HepG2 (cell line): ENCODE results near the gene CABP2. TPM values are rescaled to one million over a fixed set of nuclear protein-coding genes. Genes with fewer than 3 reads are reported as not detected.

Experiments
- CHCHD3 ChIP-seq: sonication (generic); formaldehyde crosslinking; IDR thresholded peaks from 2 replicates; pipeline ENCODE4 v1.8.0; 2022; ENCODE audit warnings: mild to moderate bottlenecking, missing genetic modification reagents, moderate library complexity
- EZH2 ChIP-seq: conservative IDR thresholded peaks from 2 replicates; pipeline ENCODE4 v1.6.1; 2012; ENCODE audit warnings: mild to moderate bottlenecking, low read depth, low read length, moderate library complexity
- FOSL1 ChIP-seq: sonication (generic); formaldehyde crosslinking; IDR thresholded peaks from 2 replicates; pipeline ENCODE4 v1.9.0; 2021; ENCODE audit warnings: missing genetic modification reagents, borderline replicate concordance
- HOXA7 ChIP-seq: sonication (generic); formaldehyde crosslinking; IDR thresholded peaks from 2 replicates; pipeline ENCODE4 v1.8.1; 2022; ENCODE audit warnings: mild to moderate bottlenecking, missing genetic modification reagents, moderate library complexity
- JUND ChIP-seq: sonication (generic); formaldehyde crosslinking; IDR thresholded peaks from 2 replicates; pipeline ENCODE4 v1.8.0; 2022; ENCODE audit warnings: mild to moderate bottlenecking, missing genetic modification reagents
- KLF9 ChIP-seq: IDR thresholded peaks from 2 replicates; pipeline ENCODE4 v1.6.1; 2016; ENCODE audit warnings: low read depth
- MBNL3 ChIP-seq: fragments of 250-450 bp; sonication (Bioruptor Pico); conservative IDR thresholded peaks from 2 replicates; pipeline ENCODE4 v1.8.0; 2022; ENCODE audit warnings: mild to moderate bottlenecking, inconsistent platforms
- NFE2L1 ChIP-seq: sonication (generic); formaldehyde crosslinking; IDR thresholded peaks from 2 replicates; pipeline ENCODE4 v1.4.0; 2020; ENCODE audit warnings: missing genetic modification reagents, mild to moderate bottlenecking, borderline replicate concordance
- NONO ChIP-seq, 2 experiments: fragments of 450-650 bp in 1 of 2; sonication (generic) in 1 of 2; formaldehyde crosslinking in 1 of 2; IDR thresholded peaks in 1 of 2; conservative IDR thresholded peaks in 1 of 2; 2 replicates each; pipeline versions ENCODE4 v1.6.1 to v1.8.0; 2017 to 2022; ENCODE audit warnings: mild to moderate bottlenecking in 1 of 2, missing genetic modification reagents in 1 of 2, moderate library complexity in 1 of 2
- PAWR ChIP-seq: sonication (generic); formaldehyde crosslinking; IDR thresholded peaks from 2 replicates; pipeline ENCODE4 v1.4.0; 2020; ENCODE audit warnings: missing genetic modification reagents, mild to moderate bottlenecking, borderline replicate concordance
- PITX1 ChIP-seq: sonication (generic); formaldehyde crosslinking; IDR thresholded peaks from 2 replicates; pipeline ENCODE4 v1.5.1; 2020; ENCODE audit warnings: mild to moderate bottlenecking, missing genetic modification reagents
- SMARCE1 ChIP-seq: fragments of 450-650 bp; IDR thresholded peaks from 2 replicates; pipeline ENCODE4 v1.6.1; 2017; ENCODE audit warnings: borderline replicate concordance
- SOX5 ChIP-seq: IDR thresholded peaks from 2 replicates; pipeline ENCODE4 v1.6.1; 2016; ENCODE audit warnings: borderline replicate concordance
- STAT5B ChIP-seq: sonication (generic); formaldehyde crosslinking; IDR thresholded peaks from 2 replicates; pipeline ENCODE4 v1.4.0; 2020; ENCODE audit warnings: missing genetic modification reagents
- ZBTB44 ChIP-seq: sonication (generic); formaldehyde crosslinking; IDR thresholded peaks from 2 replicates; pipeline ENCODE4 v1.4.0; 2020; ENCODE audit warnings: missing genetic modification reagents
- ZBTB7B ChIP-seq: sonication (generic); formaldehyde crosslinking; IDR thresholded peaks from 2 replicates; pipeline ENCODE4 v1.4.0; 2020; ENCODE audit warnings: missing genetic modification reagents
- ZNF230 ChIP-seq: sonication (generic); formaldehyde crosslinking; IDR thresholded peaks from 2 replicates; pipeline ENCODE4 v1.4.0; 2020; ENCODE audit warnings: mild to moderate bottlenecking, missing genetic modification reagents
- ZNF337 ChIP-seq: sonication (generic); formaldehyde crosslinking; IDR thresholded peaks from 2 replicates; pipeline ENCODE4 v1.5.1; 2020; ENCODE audit warnings: missing genetic modification reagents, low read depth, mild to moderate bottlenecking, borderline replicate concordance
- ZNF382 ChIP-seq: sonication (generic); formaldehyde crosslinking; IDR thresholded peaks from 2 replicates; pipeline ENCODE4 v1.5.0; 2020; ENCODE audit warnings: missing genetic modification reagents, mild to moderate bottlenecking, borderline replicate concordance
- ZNF460 ChIP-seq: sonication (generic); formaldehyde crosslinking; IDR thresholded peaks from 2 replicates; pipeline ENCODE4 v1.5.1; 2020; ENCODE audit warnings: missing genetic modification reagents, mild to moderate bottlenecking, borderline replicate concordance
- ZNF605 ChIP-seq: sonication (generic); formaldehyde crosslinking; IDR thresholded peaks from 2 replicates; pipeline ENCODE4 v1.8.0; 2022; ENCODE audit warnings: mild to moderate bottlenecking, missing genetic modification reagents
- ZNF691 ChIP-seq: sonication (generic); formaldehyde crosslinking; IDR thresholded peaks from 2 replicates; pipeline ENCODE4 v1.4.0; 2020; ENCODE audit warnings: missing genetic modification reagents, low read depth, mild to moderate bottlenecking, borderline replicate concordance
- polyA plus RNA-seq, 8 experiments: library from polyadenylated mRNA; depleted of rRNA in 3 of 8; stranded (reverse) in 7 of 8; unstranded in 1 of 8; fragments of >200 nt; fragmentation: Illumina TruSeq in 4 of 8; extraction: Trizol in 4 of 8; gene quantifications; 2 replicates each; pipeline versions ENCODE4 v1.2.1 to v1.2.3, GENCODE V29; 2011 to 2016; ENCODE audit warnings: low read depth in 4 of 8, missing spikeins in 1 of 8, mixed read lengths in 1 of 8; ENCODE audit not compliant: insufficient read depth in 1 of 8
- total RNA-seq, 5 experiments: library from RNA; depleted of rRNA; stranded (reverse); fragments of >200 nt; fragmentation: Illumina TruSeq; extraction: Trizol; gene quantifications; 2 replicates each; pipeline ENCODE4 v1.2.3, GENCODE V29; 2016; ENCODE audit warnings: low read depth in 1 of 5
- TF ChIP-seq, protein P1 (sequence below): sonication (generic); formaldehyde crosslinking; IDR thresholded peaks from 2 replicates; pipeline ENCODE4 v1.5.1; 2020; ENCODE audit warnings: missing genetic modification reagents, mild to moderate bottlenecking, borderline replicate concordance

Gene CABP2
- total and polyA plus RNA-seq, 2 of the 13 experiments (the other 11 are each of a cell fraction or from before 2014, with no cell fraction given): not detected

GRCh38 chr11:67505605-67506396, 17.4 kb downstream of the CABP2 start (continued):
- peak; percentile 87 for TF ChIP-seq ZNF605
- TF ChIP-seq ZNF337 (CRISPR knock-in tag): 0 out of 2 replicates have a peak, but pooled peaks have one; percentile 46
- no peak for TF ChIP-seq MBNL3
- TF ChIP-seq, protein P1, sequence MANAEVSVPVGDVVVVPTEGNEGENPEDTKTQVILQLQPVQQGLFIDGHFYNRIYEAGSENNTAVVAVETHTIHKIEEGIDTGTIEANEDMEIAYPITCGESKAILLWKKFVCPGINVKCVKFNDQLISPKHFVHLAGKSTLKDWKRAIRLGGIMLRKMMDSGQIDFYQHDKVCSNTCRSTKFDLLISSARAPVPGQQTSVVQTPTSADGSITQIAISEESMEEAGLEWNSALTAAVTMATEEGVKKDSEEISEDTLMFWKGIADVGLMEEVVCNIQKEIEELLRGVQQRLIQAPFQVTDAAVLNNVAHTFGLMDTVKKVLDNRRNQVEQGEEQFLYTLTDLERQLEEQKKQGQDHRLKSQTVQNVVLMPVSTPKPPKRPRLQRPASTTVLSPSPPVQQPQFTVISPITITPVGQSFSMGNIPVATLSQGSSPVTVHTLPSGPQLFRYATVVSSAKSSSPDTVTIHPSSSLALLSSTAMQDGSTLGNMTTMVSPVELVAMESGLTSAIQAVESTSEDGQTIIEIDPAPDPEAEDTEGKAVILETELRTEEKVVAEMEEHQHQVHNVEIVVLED (CRISPR knock-in tag): peak; percentile 54
- 0 out of 2 replicates have a peak, but pooled peaks have one; percentile 47 for TF ChIP-seq KLF9 (CRISPR knock-in tag)
- TF ChIP-seq PITX1 (CRISPR knock-in tag): peak; percentile 57; the same call in 1 of the 2 replicates
- peak; percentile 40; the same call in 1 of the 2 replicates for TF ChIP-seq ZBTB7B
- no peak for TF ChIP-seq SMARCE1
- no peak for TF ChIP-seq NONO (IDR thresholded peaks at IDR 0.05)
- TF ChIP-seq NONO (CRISPR knock-in tag; conservative IDR thresholded peaks at IDR 0.05): 0 out of 2 replicates have a peak, but pooled peaks have one; percentile 69
- no peak for TF ChIP-seq ZNF691 (CRISPR knock-in tag)
- TF ChIP-seq ZBTB44 (CRISPR knock-in tag): no peak
- no peak for TF ChIP-seq ZNF460 (CRISPR knock-in tag)
- no peak for TF ChIP-seq CHCHD3 (CRISPR knock-in tag)
- TF ChIP-seq FOSL1 (CRISPR knock-in tag): no peak
- no peak for TF ChIP-seq ZNF382
- TF ChIP-seq EZH2: no peak
- no peak for TF ChIP-seq HOXA7 (CRISPR knock-in tag)
- no peak for TF ChIP-seq PAWR (CRISPR knock-in tag)
- no peak for TF ChIP-seq NFE2L1 (CRISPR knock-in tag)
- no peak; the same call in 1 of the 2 replicates for TF ChIP-seq JUND (CRISPR knock-in tag)
- no peak for TF ChIP-seq ZNF230
- TF ChIP-seq STAT5B (CRISPR knock-in tag): no peak
- TF ChIP-seq SOX5: no peak
